ENCODE results near the gene DSG3.

DSG3 gene

GRCh38 chr18:31490387-31490786 lies 42.8 kb downstream of the DSG3 start:
- TF ChIP-seq GLIS3 (CRISPR knock-in tag; IDR thresholded peaks at IDR 0.05), result no peak
- no peak for TF ChIP-seq ZNF70 (CRISPR knock-in tag; IDR thresholded peaks at IDR 0.05)
- TF ChIP-seq BACH2 (CRISPR knock-in tag; IDR thresholded peaks at IDR 0.05; ENCODE audit: borderline replicate concordance), result no peak
- TF ChIP-seq ZFP3 (CRISPR knock-in tag; IDR thresholded peaks at IDR 0.05), result no peak
- no peak for TF ChIP-seq TSHZ2 (CRISPR knock-in tag; IDR thresholded peaks at IDR 0.05)
- no peak for TF ChIP-seq ZNF565 (CRISPR knock-in tag; conservative IDR thresholded peaks at IDR 0.05; ENCODE audit: low read depth)
- no peak for TF ChIP-seq PPARA (CRISPR knock-in tag; IDR thresholded peaks at IDR 0.05; ENCODE audit: borderline replicate concordance)
- no peak for TF ChIP-seq OSR1 (CRISPR knock-in tag; IDR thresholded peaks at IDR 0.05)
- no peak for ATAC-seq

- ATAC-seq, result no peak
- TF ChIP-seq TCF4 (CRISPR knock-in tag; IDR thresholded peaks at IDR 0.05; ENCODE audit: borderline replicate concordance) (no peak), ZNF70 (CRISPR knock-in tag; IDR thresholded peaks at IDR 0.05) (no peak), RARB (CRISPR knock-in tag; IDR thresholded peaks at IDR 0.05) (no peak), ZFP30 (CRISPR knock-in tag; IDR thresholded peaks at IDR 0.05) (no peak), BACH2 (CRISPR knock-in tag; IDR thresholded peaks at IDR 0.05; ENCODE audit: borderline replicate concordance) (no peak), CSRNP3 (CRISPR knock-in tag; IDR thresholded peaks at IDR 0.05) (no peak), OSR1 (CRISPR knock-in tag; IDR thresholded peaks at IDR 0.05) (no peak)
Measured at GRCh38 chr18:31490833-31491232, 43.3 kb downstream of the DSG3 start.

GRCh38 chr18:31491586-31491985 lies 44.0 kb downstream of the DSG3 start:
- TF ChIP-seq OSR1 (CRISPR knock-in tag; IDR thresholded peaks at IDR 0.05), result no peak
- no peak for TF ChIP-seq ZNF70 (CRISPR knock-in tag; IDR thresholded peaks at IDR 0.05)
- TF ChIP-seq CREB5 (CRISPR knock-in tag; IDR thresholded peaks at IDR 0.05; ENCODE audit: low read depth), result no peak
- TF ChIP-seq BACH2 (CRISPR knock-in tag; IDR thresholded peaks at IDR 0.05; ENCODE audit: borderline replicate concordance), result no peak
- no peak for TF ChIP-seq TSHZ2 (CRISPR knock-in tag; IDR thresholded peaks at IDR 0.05)
- no peak for TF ChIP-seq ARNTL (CRISPR knock-in tag; IDR thresholded peaks at IDR 0.05; ENCODE audit: borderline replicate concordance, low read depth)
- TF ChIP-seq ESRRG (CRISPR knock-in tag; IDR thresholded peaks at IDR 0.05), result no peak
- no peak for TF ChIP-seq POU6F1 (CRISPR knock-in tag; IDR thresholded peaks at IDR 0.05; ENCODE audit: borderline replicate concordance, low read depth)
- TF ChIP-seq ZFP30 (CRISPR knock-in tag; IDR thresholded peaks at IDR 0.05), result no peak
- no peak for TF ChIP-seq ZC3H10 (CRISPR knock-in tag; IDR thresholded peaks at IDR 0.05)
- TF ChIP-seq SNAI2 (CRISPR knock-in tag; IDR thresholded peaks at IDR 0.05), result no peak
- no peak for TF ChIP-seq CSRNP3 (CRISPR knock-in tag; IDR thresholded peaks at IDR 0.05)
- TF ChIP-seq RARB (CRISPR knock-in tag; IDR thresholded peaks at IDR 0.05), result no peak
- no peak for TF ChIP-seq CSDC2 (CRISPR knock-in tag; IDR thresholded peaks at IDR 0.05)
- no peak for TF ChIP-seq TCF4 (CRISPR knock-in tag; IDR thresholded peaks at IDR 0.05; ENCODE audit: borderline replicate concordance)
- TF ChIP-seq ZFP3 (CRISPR knock-in tag; IDR thresholded peaks at IDR 0.05), result no peak
- TF ChIP-seq PPARA (CRISPR knock-in tag; IDR thresholded peaks at IDR 0.05; ENCODE audit: borderline replicate concordance), result no peak
- ATAC-seq, result no peak

Measured in SK-N-SH treated with all-trans-retinoic acid at 6 μM for 48 hours (cell line).